ENCODE data around the gene PGGHG.
"Not testable (repeated sequence)": the region's sequence is repeated elsewhere in the genome, so short reads cannot be mapped to it uniquely, and the experiment has no call there.

Gene PGGHG

DNA sequence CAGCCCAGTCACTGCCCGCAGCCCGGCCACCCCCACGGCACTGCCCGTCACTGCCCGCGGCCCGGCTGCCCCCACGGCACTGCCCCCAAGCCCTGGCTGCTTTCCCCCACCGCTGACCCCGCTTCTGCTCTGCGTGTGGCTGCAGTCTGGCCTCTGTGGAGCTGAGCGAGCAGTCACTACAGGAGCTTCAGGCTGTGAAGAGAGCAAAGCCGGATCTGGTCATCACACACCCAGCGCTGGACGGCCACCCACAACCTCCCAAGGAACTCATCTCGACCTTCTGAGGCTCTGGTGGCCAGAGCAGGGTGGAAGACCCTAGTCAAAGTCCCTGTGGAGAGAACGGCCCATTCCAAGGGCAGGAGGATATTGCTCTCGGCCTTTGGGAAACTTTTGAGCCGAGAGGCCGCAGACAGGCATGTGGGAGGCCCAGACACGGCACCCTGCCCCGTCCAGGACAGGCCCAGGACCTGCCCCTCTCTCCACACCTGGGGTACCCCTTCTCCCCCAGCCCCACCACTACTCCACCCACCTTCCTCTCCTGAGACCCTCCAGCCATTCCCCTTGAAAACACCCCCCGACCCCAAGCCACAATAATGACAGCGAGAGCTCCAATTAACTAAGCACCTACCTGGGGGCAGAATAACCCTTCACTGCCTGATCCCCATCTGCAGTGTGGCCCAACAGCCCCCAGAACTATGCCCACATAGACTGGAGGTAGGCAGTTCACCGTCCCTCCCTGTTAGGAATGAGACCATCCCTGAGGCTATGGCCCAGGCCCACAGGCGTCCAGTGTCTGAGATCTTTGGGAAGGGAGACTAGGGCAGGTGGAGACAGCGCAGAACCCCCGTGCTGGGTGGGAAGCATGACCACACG lies 3.7 kb upstream of the PGGHG start:
- no peak for DNase-seq (ENCODE audit: low spot score)

DNA sequence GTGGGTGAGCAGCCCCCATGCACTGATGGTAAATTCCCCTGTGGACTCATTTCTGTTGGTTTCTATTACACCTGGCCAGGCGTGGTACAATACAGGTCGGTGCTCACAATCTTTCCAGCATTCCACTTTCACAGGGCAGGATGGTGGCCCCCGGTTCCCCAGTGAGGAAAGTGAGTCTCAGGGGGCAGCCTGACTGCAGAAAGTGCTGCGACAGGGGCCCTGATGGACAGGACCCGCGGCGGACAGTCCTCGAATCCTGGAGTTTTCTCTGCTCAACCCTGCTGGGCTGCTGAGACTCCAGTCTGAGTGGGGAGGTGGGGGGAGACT lies 3.1 kb upstream of the PGGHG start:
- DNase-seq (ENCODE audit: low spot score) = no peak

DNA sequence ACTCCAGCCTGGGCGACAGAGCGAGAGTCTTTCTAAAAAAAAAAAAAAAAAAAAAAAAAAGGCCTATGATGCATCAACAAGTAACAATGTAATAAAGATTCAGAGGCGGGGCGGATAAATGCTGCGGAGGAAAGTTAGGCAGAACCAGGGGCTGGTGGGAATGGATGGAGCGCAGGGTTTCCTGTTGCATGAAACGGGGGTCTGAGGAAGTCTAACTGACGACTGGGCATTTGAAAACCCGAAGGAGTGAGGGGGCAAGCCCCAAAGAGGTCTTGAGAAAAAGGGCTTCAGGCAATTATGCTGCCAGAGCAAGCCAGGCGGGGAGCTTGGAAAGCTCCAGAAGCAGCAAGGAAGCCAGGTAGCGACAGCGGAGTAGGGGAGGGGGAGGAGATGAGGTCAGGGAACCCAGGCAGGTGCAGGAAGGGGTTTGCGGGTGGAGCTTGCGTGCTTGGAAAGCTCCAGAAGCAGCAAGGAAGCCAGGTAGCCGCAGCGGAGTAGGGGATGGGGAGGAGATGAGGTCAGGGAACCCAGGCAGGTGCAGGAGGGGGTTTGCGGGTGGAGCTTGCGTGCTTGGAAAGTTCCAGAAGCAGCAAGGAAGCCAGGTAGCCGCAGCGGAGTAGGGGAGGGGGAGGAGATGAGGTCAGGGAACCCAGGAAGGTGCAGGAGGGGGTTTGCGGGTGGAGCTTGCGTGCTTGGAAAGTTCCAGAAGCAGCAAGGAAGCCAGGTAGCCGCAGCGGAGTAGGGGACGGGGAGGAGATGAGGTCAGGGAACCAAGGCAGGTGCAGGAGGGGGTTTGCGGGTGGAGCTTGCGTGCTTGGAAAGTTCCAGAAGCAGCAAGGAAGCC lies 1.7 kb upstream of the PGGHG start:
- not testable (repeated sequence) for DNase-seq (ENCODE audit: low spot score)

- no peak for DNase-seq (ENCODE audit: low spot score)
Measured at GRCh38 chr11:287821-288477, 977 bp upstream of the PGGHG start.

DNA sequence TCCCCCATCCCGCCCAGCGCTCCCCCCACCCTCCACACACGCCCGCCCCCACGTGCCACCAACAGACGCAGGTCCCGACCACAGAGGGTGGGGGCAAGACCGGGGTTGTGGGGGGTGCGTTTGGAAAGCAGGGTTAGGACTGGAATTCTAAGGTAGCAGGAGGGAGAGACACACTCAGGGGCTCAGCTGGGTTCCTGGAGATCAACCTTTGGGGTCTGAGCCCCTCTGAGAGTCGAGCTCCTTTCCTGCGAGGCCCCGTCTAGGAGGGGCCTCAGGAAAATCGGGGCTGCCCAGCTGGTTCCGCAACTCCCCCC lies 429 bp downstream of the PGGHG start:
- DNase-seq (ENCODE audit: low spot score) = no peak

DNA sequence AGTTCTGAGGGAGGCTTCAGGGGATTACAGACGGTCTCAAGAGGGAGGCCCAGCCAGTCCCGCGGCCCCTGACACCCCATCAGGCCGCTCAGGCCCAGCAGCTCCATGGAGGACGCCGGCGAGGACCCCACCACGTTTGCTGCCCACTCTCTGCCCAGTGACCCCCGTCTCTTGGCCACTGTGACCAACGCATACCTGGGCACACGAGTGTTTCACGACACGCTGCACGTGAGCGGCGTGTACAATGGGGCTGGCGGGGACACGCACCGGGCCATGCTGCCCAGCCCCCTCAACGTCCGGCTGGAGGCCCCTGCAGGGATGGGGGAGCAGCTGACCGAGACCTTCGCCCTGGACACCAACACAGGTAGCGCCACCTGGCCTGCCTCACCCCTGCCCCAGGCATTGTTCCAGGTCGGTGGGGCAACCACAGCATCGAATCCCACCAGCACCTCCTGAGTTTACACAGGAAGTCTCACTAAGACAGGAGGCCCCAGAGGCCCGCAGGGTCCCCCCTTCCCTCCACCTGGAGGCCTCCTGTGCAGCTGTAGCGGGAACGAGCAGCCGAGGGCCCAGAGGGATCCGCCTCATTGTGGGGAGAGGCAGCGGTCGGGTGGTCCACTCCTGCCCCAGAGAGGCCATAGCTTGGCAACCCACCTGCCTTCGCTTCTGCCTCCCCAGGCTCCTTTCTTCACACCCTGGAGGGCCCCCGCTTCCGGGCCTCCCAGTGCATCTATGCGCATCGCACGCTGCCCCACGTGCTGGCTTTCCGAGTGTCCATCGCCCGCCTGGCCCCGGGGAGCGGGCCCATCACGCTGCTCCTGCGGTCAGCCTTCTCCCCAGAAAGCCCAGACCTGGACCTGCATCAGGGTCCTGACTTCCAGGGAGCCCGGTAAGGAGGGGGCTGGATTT lies 1.0 kb downstream of the PGGHG start:
- DNase-seq (ENCODE audit: low spot score) = no peak

DNA sequence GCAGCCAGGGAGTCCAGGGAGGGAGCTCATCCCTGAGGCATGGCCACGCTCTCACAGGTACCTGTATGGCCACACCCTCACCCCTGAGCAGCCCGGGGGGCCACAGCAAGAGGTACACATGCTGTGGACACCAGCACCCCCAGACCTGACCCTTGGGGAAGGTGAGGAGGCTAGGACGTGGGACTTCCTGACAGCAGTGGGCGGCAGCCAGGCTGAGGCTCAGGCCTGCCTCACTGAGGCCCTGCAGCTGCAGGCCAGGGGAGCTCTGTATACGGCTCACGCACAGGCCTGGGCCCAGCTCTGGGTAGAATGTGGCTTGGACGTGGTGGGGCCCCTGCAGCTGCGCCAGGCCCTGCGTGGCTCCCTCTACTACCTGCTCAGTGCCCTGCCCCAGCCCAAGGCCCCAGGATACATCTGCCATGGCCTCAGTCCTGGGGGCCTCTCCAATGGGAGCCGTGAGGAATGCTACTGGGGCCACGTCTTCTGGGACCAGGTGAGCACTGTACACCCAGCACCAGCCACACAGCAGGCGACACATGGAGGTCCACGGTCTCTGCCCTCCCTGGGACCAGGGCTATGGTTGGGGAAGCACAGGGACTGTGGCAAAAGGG lies 1.8 kb downstream of the PGGHG start:
- DNase-seq (ENCODE audit: low spot score) = no peak

GRCh38 chr11:291281-292210 lies 2.6 kb downstream of the PGGHG start:
- no peak for DNase-seq (ENCODE audit: low spot score)

- no peak for DNase-seq (ENCODE audit: low spot score)
Measured at GRCh38 chr11:292211-293121, 3.5 kb downstream of the PGGHG start.

GRCh38 chr11:293271-293851 lies 4.4 kb downstream of the PGGHG start:
- DNase-seq (ENCODE audit: low spot score) = no peak

DNA sequence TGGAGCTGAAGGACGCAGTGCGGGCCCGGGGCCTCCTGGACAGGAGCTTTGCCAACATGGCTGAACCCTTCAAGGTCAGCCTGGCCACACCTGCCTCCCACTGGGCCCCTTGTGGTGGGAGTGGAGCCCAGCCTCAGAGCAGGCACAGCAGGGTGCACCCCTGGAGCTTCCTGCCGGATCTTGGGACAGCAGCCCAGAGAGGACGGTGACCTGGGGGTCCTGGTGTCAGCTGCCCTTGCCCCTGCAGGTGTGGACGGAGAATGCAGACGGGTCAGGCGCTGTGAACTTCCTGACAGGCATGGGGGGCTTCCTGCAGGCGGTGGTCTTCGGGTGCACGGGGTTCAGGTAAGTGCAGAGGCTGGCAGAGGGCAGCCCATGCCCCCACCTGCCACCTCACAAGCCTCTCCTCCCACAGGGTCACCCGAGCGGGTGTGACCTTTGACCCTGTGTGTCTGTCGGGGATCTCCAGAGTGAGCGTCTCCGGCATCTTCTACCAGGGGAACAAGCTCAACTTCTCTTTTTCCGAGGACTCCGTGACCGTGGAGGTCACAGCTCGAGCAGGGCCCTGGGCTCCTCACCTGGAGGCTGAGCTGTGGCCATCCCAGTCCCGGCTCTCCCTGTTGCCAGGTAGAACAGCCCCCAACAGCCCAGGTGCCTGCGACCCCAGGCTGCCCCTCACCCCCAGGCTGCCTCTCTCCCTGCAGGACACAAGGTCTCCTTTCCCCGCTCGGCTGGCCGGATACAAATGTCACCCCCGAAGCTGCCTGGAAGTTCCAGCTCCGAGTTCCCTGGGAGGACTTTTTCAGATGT lies 5.1 kb downstream of the PGGHG start:
- no peak for DNase-seq (ENCODE audit: low spot score)

GRCh38 chr11:294780-295179 lies 5.9 kb downstream of the PGGHG start:
- DNase-seq (ENCODE audit: low spot score) = no peak

DNA sequence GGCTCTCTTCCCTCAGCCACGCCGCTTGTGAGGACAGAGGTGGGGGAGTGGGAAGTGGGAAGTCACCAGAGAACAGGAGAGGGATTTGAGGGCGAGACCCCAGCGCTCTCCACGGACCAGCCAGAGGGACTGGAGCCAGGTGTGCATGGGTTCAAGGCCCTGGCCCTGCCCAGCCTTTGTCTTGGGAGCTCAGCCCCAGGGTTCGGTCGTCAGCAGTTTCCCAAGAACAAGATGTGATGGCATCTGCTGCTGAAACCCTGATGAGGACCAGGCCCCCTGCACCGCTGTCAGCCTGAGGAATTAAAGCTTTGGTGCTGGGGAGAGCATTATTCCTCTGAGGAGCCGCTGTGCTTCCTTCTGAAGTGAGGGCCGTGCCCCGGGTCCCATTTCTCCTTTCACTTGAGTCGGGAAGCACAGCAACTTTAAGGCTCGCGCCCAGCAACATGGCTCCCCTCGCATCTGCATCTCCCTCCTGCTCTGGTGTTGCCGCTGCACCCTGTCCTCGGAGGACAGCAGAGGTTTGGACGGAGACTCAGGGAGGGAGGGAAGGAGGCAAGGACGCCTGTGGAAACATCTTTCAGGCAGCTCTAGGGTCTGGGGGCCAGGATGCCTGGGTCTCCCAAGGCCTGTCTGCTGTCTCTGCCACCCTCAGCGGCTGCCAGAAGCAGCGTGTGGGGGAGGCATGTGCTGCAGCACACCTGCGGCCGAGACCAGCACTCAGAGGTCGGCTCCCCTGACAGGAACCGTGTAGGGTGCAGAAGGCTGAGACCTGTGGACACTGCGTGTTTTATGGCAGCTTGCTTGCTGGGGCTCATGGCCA lies 6.6 kb downstream of the PGGHG start:
- no peak for DNase-seq (ENCODE audit: low spot score)

DNA sequence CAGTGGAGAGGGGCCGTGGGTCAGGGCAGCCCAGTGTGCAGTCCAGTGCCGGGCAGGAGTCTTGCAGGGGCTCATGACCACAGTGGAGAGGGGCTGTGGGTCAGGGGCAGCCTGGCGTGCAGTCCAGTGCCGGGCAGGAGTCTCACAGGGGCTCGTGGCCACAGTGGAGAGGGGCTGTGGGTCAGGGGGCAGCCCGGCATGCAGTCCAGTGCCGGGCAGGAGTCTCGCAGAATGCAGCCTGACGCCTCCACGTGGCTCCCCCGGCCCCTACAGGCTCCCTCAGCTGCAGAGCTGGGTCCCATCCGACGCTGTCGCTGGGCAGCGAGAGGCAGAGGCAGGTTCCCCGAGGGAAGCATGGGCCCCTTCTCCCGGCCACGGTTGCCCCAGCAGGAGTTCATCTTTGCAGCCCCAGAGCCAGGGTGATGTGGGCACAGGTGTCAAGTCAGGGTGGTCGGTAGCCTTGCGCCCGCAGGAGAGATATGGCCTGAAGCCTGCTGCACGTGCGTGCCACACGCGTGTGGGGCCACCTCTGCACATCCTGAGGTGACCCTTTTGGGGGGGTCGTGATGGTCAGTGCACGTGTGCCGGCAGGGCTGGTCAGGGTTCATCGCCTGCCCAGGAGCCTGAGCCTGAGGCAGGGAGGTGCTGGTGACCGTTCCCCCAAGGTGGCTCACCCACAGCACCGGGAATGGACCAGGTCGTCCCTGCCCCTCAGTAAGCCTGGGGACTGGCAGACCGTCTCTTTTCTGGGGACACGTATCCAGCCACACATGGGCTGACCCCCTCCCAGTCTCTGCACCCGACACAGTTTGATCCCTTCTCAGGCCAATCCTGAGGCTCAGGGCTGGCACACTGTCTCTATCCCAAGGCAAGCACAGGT lies 7.5 kb downstream of the PGGHG start:
- no peak for DNase-seq (ENCODE audit: low spot score)

DNA sequence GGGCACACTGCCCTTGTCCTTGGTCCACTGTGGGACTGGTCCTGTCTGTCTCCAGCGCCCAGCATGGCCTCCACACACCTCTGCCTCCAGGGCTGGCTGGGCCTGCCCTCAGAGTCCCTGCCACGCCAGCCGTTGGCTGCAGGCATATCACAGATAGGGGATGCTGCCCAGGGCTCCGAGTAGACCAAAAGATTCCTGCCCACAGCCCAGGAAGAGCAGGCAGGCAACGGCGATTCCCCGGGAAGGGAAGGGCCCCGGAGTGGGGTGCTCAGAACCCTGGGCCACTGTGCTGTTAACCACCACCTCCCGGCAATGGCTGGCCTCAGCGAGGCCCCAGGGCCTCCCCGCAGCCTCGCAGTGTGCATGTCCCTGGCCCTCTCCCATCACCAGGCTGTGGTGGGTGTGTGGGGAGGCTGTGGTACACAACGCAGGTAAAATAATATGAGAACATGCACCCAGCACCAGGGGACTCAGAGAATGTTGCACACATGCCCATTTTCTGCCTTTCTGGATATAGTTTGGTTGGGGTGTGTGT lies 8.2 kb downstream of the PGGHG start:
- DNase-seq (ENCODE audit: low spot score) = no peak

Measured in AG20443 (cell line).